Colonic mucosa (tissue), 4 donors: Measurements from ENCODE around the gene RAB10. TPM values are rescaled to one million over a fixed set of nuclear protein-coding genes. Genes with fewer than 3 reads are reported as not detected.

ENCODE experiments used
- DNase-seq: peaks from one replicate; pipeline ENCODE4 v3.0.0-alpha.2; 2020
- H3K27ac ChIP-seq: fragments of 200-600 bp; one replicate; pipeline ENCODE4 v1.8.0; 2021
- H3K27me3 ChIP-seq: fragments of 200-600 bp; one replicate; pipeline ENCODE4 v1.8.0; 2021
- H3K36me3 ChIP-seq: fragments of 200-600 bp; one replicate; pipeline ENCODE4 v1.8.0; 2021
- H3K4me1 ChIP-seq: fragments of 200-600 bp; one replicate; pipeline ENCODE4 v1.8.0; 2021; ENCODE audit warnings: mild to moderate bottlenecking
- H3K4me3 ChIP-seq: fragments of 200-600 bp; one replicate; pipeline ENCODE4 v1.8.0; 2021
- H3K9ac ChIP-seq, 2 donors: one replicate each; pipeline ENCODE4 v1.7.0; 2013; ENCODE audit warnings: control low read depth in 2 of 2, low read depth in 2 of 2, low read length in 2 of 2
- H3K9me3 ChIP-seq: fragments of 200-600 bp; one replicate; pipeline ENCODE4 v1.8.0; 2021
- CTCF ChIP-seq: fragments of 200-600 bp; IDR thresholded peaks from one replicate; pipeline ENCODE4 v1.8.0; 2022; ENCODE audit warnings: antibody characterized with exemption, mild to moderate bottlenecking
- intact Hi-C: fragments of 100-400 bp; cut with DNase I; formaldehyde crosslinking; loops from one replicate; pipeline ENCODE4 v1.14.1; 2022
- total RNA-seq, 2 donors: library from RNA; stranded (reverse); fragmentation: NEBNext Ultra II Directional in 1 of 2; extraction: Animal tissue kit (Norgen Biotek cat#: 25700) in 1 of 2; gene quantifications; one replicate each; pipeline ENCODE4 v1.2.1, GENCODE V29; 2021
- donor health status: healthy.
- donor health status: DM: no; HTN: no; CAD: no.
- donor health status: DM: no; HTN: no; CAD: no.

Gene RAB10
- total RNA-seq, 2 donors from 2014 or later, result 195 to 206 TPM

GRCh38 chr2:26043862-26044696 is 10.2 kb downstream of the RAB10 start:
- no peaks in the 10 kb centered on the region for H3K36me3 ChIP-seq
- peak; percentile 48 for DNase-seq
- peaks cover 11% of the 10 kb centered on the region for H3K4me1 ChIP-seq
- TF ChIP-seq CTCF, result no peak
- no peak overlapping the region for H3K4me3 ChIP-seq
- H3K9me3 ChIP-seq, result no peaks in the 10 kb centered on the region
- no peaks in the 10 kb centered on the region for H3K27me3 ChIP-seq
- peak overlapping the region; percentile 2 for H3K27ac ChIP-seq
- intact Hi-C loops, result no loop called here
- H3K9ac ChIP-seq, result peak overlapping the region in 1 of 2 donors; percentile 51

GRCh38 chr2:26048791-26049190 is 14.9 kb downstream of the RAB10 start:
- no peaks in the 10 kb centered on the region for H3K36me3 ChIP-seq
- no peak overlapping the region for H3K27ac ChIP-seq
- no peak for DNase-seq
- intact Hi-C loops, result no loop called here
- peaks cover 2% of the 10 kb centered on the region for H3K4me1 ChIP-seq
- no peak overlapping the region for H3K9ac ChIP-seq
- no peaks in the 10 kb centered on the region for H3K9me3 ChIP-seq
- H3K27me3 ChIP-seq, result no peaks in the 10 kb centered on the region
- no peak overlapping the region for H3K4me3 ChIP-seq
- TF ChIP-seq CTCF, result no peak

GRCh38 chr2:26049641-26050040 is 15.8 kb downstream of the RAB10 start:
- Histone ChIP-seq H3K9ac (no peak overlapping the region), H3K9me3 (no peaks in the 10 kb centered on the region), H3K27ac (no peak overlapping the region), H3K27me3 (no peaks in the 10 kb centered on the region), H3K36me3 (no peaks in the 10 kb centered on the region), H3K4me3 (no peak overlapping the region), H3K4me1 (no peaks in the 10 kb centered on the region)
- no peak for TF ChIP-seq CTCF
- DNase-seq, result no peak
- intact Hi-C loops, result no loop called here

- no peaks in the 10 kb centered on the region for H3K27me3 ChIP-seq
- H3K27ac ChIP-seq, result no peak overlapping the region
- H3K4me3 ChIP-seq, result no peak overlapping the region
- no peaks in the 10 kb centered on the region for H3K4me1 ChIP-seq
- no peaks in the 10 kb centered on the region for H3K9me3 ChIP-seq
- H3K9ac ChIP-seq, result no peak overlapping the region
- no peak for TF ChIP-seq CTCF
- DNase-seq, result no peak
- H3K36me3 ChIP-seq, result no peaks in the 10 kb centered on the region
- intact Hi-C loops, result no loop called here
These were observed 18.9 kb downstream of the RAB10 start for GRCh38 chr2:26052740-26053139.

- H3K36me3 ChIP-seq, result no peaks in the 10 kb centered on the region
- intact Hi-C loops, result no loop called here
- H3K27ac ChIP-seq, result no peak overlapping the region
- H3K4me1 ChIP-seq, result no peaks in the 10 kb centered on the region
- no peak for TF ChIP-seq CTCF
- H3K9ac ChIP-seq, result no peak overlapping the region
- DNase-seq, result no peak
- no peaks in the 10 kb centered on the region for H3K9me3 ChIP-seq
- H3K4me3 ChIP-seq, result no peak overlapping the region
- H3K27me3 ChIP-seq, result no peaks in the 10 kb centered on the region
These were observed 20.9 kb downstream of the RAB10 start for GRCh38 chr2:26054598-26055348.
